ENCODE data around the gene CUL7. TPM values are rescaled to one million over a fixed set of nuclear protein-coding genes. Genes with fewer than 3 reads are reported as not detected.

CUL7 gene
- total RNA-seq, 2 donors from 2014 or later, result 16.3 to 24.4 TPM

- 26 to 27% methylated on average over 1 of the region's 1 CpG for WGBS, 2 donors
- Histone ChIP-seq H3K4me3 (peak overlapping the region; percentile 63 to 87), H3K27ac (peak overlapping the region; percentile 56 to 94 (median 84)), H3K4me1 (peaks cover 35% of the 10 kb centered on the region), H3K36me3 (replicated peaks in 1 of 2; ENCODE audit: insufficient read depth in 1 of 2, low read depth in 2 of 2) (no peaks in the 10 kb centered on the region), H3K9me3 (no peaks in the 10 kb centered on the region), H3K27me3 (no peaks in the 10 kb centered on the region)
- TF ChIP-seq POLR2A (IDR thresholded peaks at IDR 0.05), result no peak
- TF ChIP-seq CTCF (IDR thresholded peaks at IDR 0.05), result no peak
- DNase-seq, result no peak
- no peak for ATAC-seq
- intact Hi-C loops (cut with DNase I), result loop anchor here (5.0 kb wide), 1 partner anchor 41 kb away; no protein-coding TSS in a partner anchor
Observed at GRCh38 chr6:43058531-43058930, 4.9 kb upstream of the CUL7 start.

- H3K36me3 ChIP-seq (replicated peaks in 1 of 2; ENCODE audit: insufficient read depth in 1 of 2, low read depth in 2 of 2), result peaks cover 0 to under 1% of the 10 kb centered on the region in 2 donors
- no peak overlapping the region for H3K4me3 ChIP-seq
- ATAC-seq (no peak), DNase-seq (no peak)
- intact Hi-C loops (cut with DNase I), result loop anchor here (5.0 kb wide), 1 partner anchor 39 kb away; no protein-coding TSS in a partner anchor
- H3K27ac ChIP-seq, result no peak overlapping the region
- H3K9me3 ChIP-seq, result no peaks in the 10 kb centered on the region
- H3K27me3 ChIP-seq, result no peaks in the 10 kb centered on the region
- 62 to 73% methylated on average over 8 of the region's 8 CpGs for WGBS, 2 donors
- TF ChIP-seq POLR2A (IDR thresholded peaks at IDR 0.05) (no peak), CTCF (IDR thresholded peaks at IDR 0.05) (no peak)
- peaks cover 50% of the 10 kb centered on the region for H3K4me1 ChIP-seq
Observed at GRCh38 chr6:43055966-43056365, 2.3 kb upstream of the CUL7 start.

- intact Hi-C loops (cut with DNase I), result no loop called here
- H3K4me3 ChIP-seq, result no peak overlapping the region
- peak in 1 of 4 donors; percentile 34 for DNase-seq
- peak overlapping the region; percentile 83 to 92 (median 87) for H3K27ac ChIP-seq
- H3K9me3 ChIP-seq, result no peaks in the 10 kb centered on the region
- peaks cover 43% of the 10 kb centered on the region for H3K4me1 ChIP-seq
- no peaks in the 10 kb centered on the region for H3K27me3 ChIP-seq
- TF ChIP-seq CTCF (IDR thresholded peaks at IDR 0.05), result no peak
- TF ChIP-seq POLR2A (IDR thresholded peaks at IDR 0.05), result no peak
- no peak for ATAC-seq
- WGBS, 2 donors, result 66 to 71% methylated on average over 17 of the region's 17 CpGs
- peaks cover under 1 to 5% of the 10 kb centered on the region in 2 donors for H3K36me3 ChIP-seq (replicated peaks in 1 of 2; ENCODE audit: insufficient read depth in 1 of 2, low read depth in 2 of 2)
Observed at GRCh38 chr6:43054206-43054943, 724 bp upstream of the CUL7 start.

- Histone ChIP-seq H3K36me3 (replicated peaks in 1 of 2; ENCODE audit: insufficient read depth in 1 of 2, low read depth in 2 of 2) (peaks cover 9 to 13% of the 10 kb centered on the region in 2 donors), H3K9me3 (no peaks in the 10 kb centered on the region), H3K27me3 (no peaks in the 10 kb centered on the region), H3K4me3 (peak overlapping the region; percentile 69 to 73), H3K27ac (peak overlapping the region; percentile 83 to 92 (median 87)), H3K4me1 (peaks cover 35% of the 10 kb centered on the region)
- intact Hi-C loops (cut with DNase I), result no loop called here
- 7% methylated on average over 22 of the region's 22 CpGs for WGBS, 2 donors
- peak; percentile 21 for ATAC-seq
- no peak for TF ChIP-seq POLR2A (IDR thresholded peaks at IDR 0.05)
- TF ChIP-seq CTCF (IDR thresholded peaks at IDR 0.05), result no peak
- peak; percentile 41 to 56 (median 42) for DNase-seq
Observed at GRCh38 chr6:43052842-43053544, 658 bp downstream of the CUL7 start.

Data from body of pancreas (tissue), 4 donors.